H9 (cell line): ENCODE measurements around the gene BCAT1. TPM values are rescaled to one million over a fixed set of nuclear protein-coding genes. Genes with fewer than 3 reads are reported as not detected.

ENCODE experiments used
- DNase-seq: peaks from one replicate; pipeline ENCODE4 v3.0.0-alpha.2; 2017
- H2AFZ ChIP-seq: one replicate; pipeline ENCODE4 v1.6.1; 2013; ENCODE audit warnings: mild to moderate bottlenecking, low read length, control low read depth, moderate library complexity
- H2AK5ac ChIP-seq: 2 replicates; pipeline ENCODE4 v1.6.1; 2013; ENCODE audit warnings: low read length, control low read depth, mixed read lengths; ENCODE audit not compliant: insufficient read length
- H2BK120ac ChIP-seq: one replicate; pipeline ENCODE4 v1.6.1; 2013; ENCODE audit warnings: low read depth, mild to moderate bottlenecking, low read length, control low read depth, inconsistent platforms; ENCODE audit not compliant: poor library complexity, severe bottlenecking
- H2BK12ac ChIP-seq: 2 replicates; pipeline ENCODE4 v1.6.1; 2013; ENCODE audit warnings: low read length, control low read depth, mixed read lengths, low read depth; ENCODE audit not compliant: insufficient read length
- H2BK15ac ChIP-seq: 2 replicates; pipeline ENCODE4 v1.6.1; 2013; ENCODE audit warnings: low read depth, low read length, control low read depth
- H2BK20ac ChIP-seq: one replicate; pipeline ENCODE4 v1.6.1; 2013; ENCODE audit warnings: low read depth, mild to moderate bottlenecking, low read length, control low read depth, inconsistent platforms; ENCODE audit not compliant: poor library complexity, severe bottlenecking
- H2BK5ac ChIP-seq: 2 replicates; pipeline ENCODE4 v1.6.1; 2013; ENCODE audit warnings: low read length, control low read depth, mixed read lengths; ENCODE audit not compliant: insufficient read length
- H3K14ac ChIP-seq: 2 replicates; pipeline ENCODE4 v1.6.1; 2013; ENCODE audit warnings: low read length, control low read depth; ENCODE audit not compliant: insufficient read depth
- H3K18ac ChIP-seq: 2 replicates; pipeline ENCODE4 v1.6.1; 2013; ENCODE audit warnings: low read depth, mild to moderate bottlenecking, mixed read lengths, low read length, control low read depth; ENCODE audit not compliant: insufficient read length
- H3K23ac ChIP-seq: 2 replicates; pipeline ENCODE4 v1.6.1; 2013; ENCODE audit warnings: low read length, control low read depth, mixed read lengths, low read depth; ENCODE audit not compliant: insufficient read length
- H3K23me2 ChIP-seq: 2 replicates; pipeline ENCODE4 v1.6.1; 2013; ENCODE audit warnings: low read depth, mild to moderate bottlenecking, mixed read lengths, low read length, control low read depth; ENCODE audit not compliant: insufficient read length, poor library complexity, severe bottlenecking
- H3K27ac ChIP-seq: 2 replicates; pipeline ENCODE4 v1.5.1; 2013; ENCODE audit warnings: low read length, control low read depth, mixed read lengths, low read depth; ENCODE audit not compliant: insufficient read length
- H3K27me3 ChIP-seq: 2 replicates; pipeline ENCODE4 v1.6.1; 2013; ENCODE audit warnings: low read length, control low read depth, inconsistent platforms; ENCODE audit not compliant: insufficient read depth
- H3K4ac ChIP-seq: 2 replicates; pipeline ENCODE4 v1.6.1; 2013; ENCODE audit warnings: low read depth, mild to moderate bottlenecking, control low read depth, inconsistent platforms, low read length, moderate library complexity
- H3K4me1 ChIP-seq: 2 replicates; pipeline ENCODE4 v1.6.1; 2013; ENCODE audit warnings: low read length, control low read depth, inconsistent platforms; ENCODE audit not compliant: insufficient read depth
- H3K4me2 ChIP-seq: 2 replicates; pipeline ENCODE4 v1.6.1; 2013; ENCODE audit warnings: low read length, control low read depth, mixed read lengths; ENCODE audit not compliant: insufficient read length, insufficient read depth
- H3K56ac ChIP-seq: 2 replicates; pipeline ENCODE4 v1.6.1; 2013; ENCODE audit warnings: low read depth, mild to moderate bottlenecking, mixed read lengths, low read length, control low read depth; ENCODE audit not compliant: insufficient read length
- H3K79me1 ChIP-seq: 2 replicates; pipeline ENCODE4 v1.6.1; 2013; ENCODE audit warnings: low read depth, mild to moderate bottlenecking, moderate library complexity, low read length, control low read depth, inconsistent platforms; ENCODE audit not compliant: insufficient read depth, poor library complexity, severe bottlenecking
- H3K79me2 ChIP-seq: 2 replicates; pipeline ENCODE4 v1.6.1; 2013; ENCODE audit warnings: low read length, control low read depth, inconsistent platforms; ENCODE audit not compliant: insufficient read depth
- H3K9ac ChIP-seq: 2 replicates; pipeline ENCODE4 v1.6.1; 2013; ENCODE audit warnings: low read length, control low read depth, mixed read lengths; ENCODE audit not compliant: insufficient read length; ENCODE audit errors: extremely low read depth
- H3K9me3 ChIP-seq: one replicate; pipeline ENCODE4 v1.6.1; 2013; ENCODE audit warnings: low read depth, low read length, inconsistent platforms; ENCODE audit not compliant: control insufficient read depth
- H3T11ph ChIP-seq: one replicate; pipeline ENCODE4 v1.6.1; 2013; ENCODE audit warnings: mild to moderate bottlenecking, low read length, control low read depth, inconsistent platforms
- H4K20me1 ChIP-seq: one replicate; pipeline ENCODE4 v1.6.1; 2013; ENCODE audit not compliant: control insufficient read depth, insufficient read length, insufficient read depth
- H4K5ac ChIP-seq: 2 replicates; pipeline ENCODE4 v1.6.1; 2013; ENCODE audit warnings: low read depth, mild to moderate bottlenecking, mixed read lengths, low read length, control low read depth; ENCODE audit not compliant: insufficient read length
- H4K8ac ChIP-seq: replicated peaks from 2 replicates; pipeline ENCODE4 v1.6.1; 2013; ENCODE audit warnings: low read length, control low read depth, mixed read lengths, low read depth; ENCODE audit not compliant: insufficient read length
- H4K91ac ChIP-seq: 2 replicates; pipeline ENCODE4 v1.6.1; 2013; ENCODE audit warnings: low read depth, mild to moderate bottlenecking, moderate library complexity, mixed read lengths, low read length, control low read depth; ENCODE audit not compliant: insufficient read length
- H3K27ac Mint-ChIP-seq, 3 experiments: 2 replicates in 2 of 3; 3 replicates in 1 of 3; pipeline ENCODE4 v1.8.0; 2020 to 2021; ENCODE audit warnings: mixed read lengths in 3 of 3, mild to moderate bottlenecking in 1 of 3, moderate library complexity in 1 of 3
- H3K27me3 Mint-ChIP-seq: 2 replicates; pipeline ENCODE4 v1.8.0; 2021; ENCODE audit warnings: low read depth, mild to moderate bottlenecking, moderate library complexity, mixed read lengths
- H3K36me3 Mint-ChIP-seq, 3 experiments: 2 replicates in 2 of 3; 3 replicates in 1 of 3; pipeline ENCODE4 v1.8.0; 2020 to 2021; ENCODE audit warnings: low read depth in 3 of 3, mixed read lengths in 3 of 3; ENCODE audit not compliant: insufficient read depth in 1 of 3
- H3K4me1 Mint-ChIP-seq, 2 experiments: 2 replicates each; pipeline ENCODE4 v1.8.0; 2020; ENCODE audit warnings: mixed read lengths in 2 of 2
- H3K4me3 Mint-ChIP-seq, 2 experiments: 2 replicates in 1 of 2; 3 replicates in 1 of 2; pipeline ENCODE4 v1.8.0; 2020 to 2021; ENCODE audit warnings: mild to moderate bottlenecking in 2 of 2, mixed read lengths in 2 of 2, moderate library complexity in 1 of 2
- H3K9me3 Mint-ChIP-seq, 2 experiments: 2 replicates in 1 of 2; 3 replicates in 1 of 2; pipeline ENCODE4 v1.8.0; 2020; ENCODE audit warnings: mild to moderate bottlenecking in 2 of 2, mixed read lengths in 2 of 2, moderate library complexity in 1 of 2
- CTCF ChIP-seq: fragments of 200-600 bp; sonication (generic); conservative IDR thresholded peaks from 3 replicates; pipeline ENCODE4 v1.8.0; 2021; ENCODE audit warnings: antibody characterized with exemption, mild to moderate bottlenecking
- WGBS: extraction: QIAGEN DNeasy Blood & Tissue Kit; methylation state at CpG from one replicate; pipeline ENCODE4 v1.1.7; 2013; ENCODE audit warnings: missing lambda C conversion rate, low lambda C conversion rate, mixed read lengths; ENCODE audit not compliant: insufficient read length; ENCODE audit errors: extremely low coverage; 5-methylcytosine and 5-hydroxymethylcytosine counted together
- total RNA-seq: library from RNA; stranded (reverse); gene quantifications from 2 replicates; pipeline ENCODE4 v1.2.1, GENCODE V29; 2021

The BCAT1 gene
- total RNA-seq, 1 experiment from 2014 or later: 244 TPM

DNA sequence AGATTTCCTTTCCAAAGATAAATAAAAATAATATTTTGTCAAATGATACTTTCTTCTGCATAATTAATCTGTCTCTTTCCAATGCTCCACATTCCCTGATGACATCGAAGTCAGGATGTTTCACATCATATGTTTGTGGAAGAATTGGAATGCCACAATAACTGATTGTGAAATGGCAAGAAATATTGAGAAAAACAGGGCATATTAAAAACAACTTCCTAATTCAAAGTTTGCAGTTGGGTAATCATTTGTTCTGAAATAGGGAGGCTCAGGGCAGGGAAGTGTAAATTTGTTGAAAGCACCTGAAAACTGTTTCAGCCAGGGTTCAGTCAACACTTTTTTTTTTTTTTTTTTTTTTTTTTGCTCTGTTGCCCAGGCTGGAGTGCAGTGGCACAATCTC is 50.7 kb downstream of the BCAT1 start:
- no peaks in the 10 kb centered on the region for H3K4me1 ChIP-seq
- H2BK15ac ChIP-seq: no peak overlapping the region
- no peak overlapping the region for H2AK5ac ChIP-seq
- Mint-ChIP-seq H3K4me3 (no peak overlapping the region), H3K36me3 (peaks cover 21 to 44% (median 42%) of the 10 kb centered on the region in 3 experiments; a peak in 6 of 7 replicates), H3K27me3 (no peaks in the 10 kb centered on the region), H3K27ac (no peak overlapping the region; a peak in 1 of 7 replicates), H3K9me3 (no peaks in the 10 kb centered on the region), H3K4me1 (peaks cover 16 to 17% of the 10 kb centered on the region in 2 experiments)
- no peak overlapping the region for H3K56ac ChIP-seq
- no peak overlapping the region for H3K18ac ChIP-seq
- H2AFZ ChIP-seq: no peak overlapping the region
- H3T11ph ChIP-seq: no peak overlapping the region
- H4K91ac ChIP-seq: no peak overlapping the region
- H3K27ac ChIP-seq: no peak overlapping the region
- no peak overlapping the region for H2BK120ac ChIP-seq
- WGBS: no CpG with 5 or more reads among the region's 1 CpG
- no peak overlapping the region for H3K23ac ChIP-seq
- H2BK12ac ChIP-seq: no peak overlapping the region
- no peaks in the 10 kb centered on the region for H3K9me3 ChIP-seq
- H3K23me2 ChIP-seq: peaks cover 10% of the 10 kb centered on the region
- H4K20me1 ChIP-seq: no peaks in the 10 kb centered on the region
- H4K5ac ChIP-seq: no peak overlapping the region
- H3K4ac ChIP-seq: no peak overlapping the region
- H3K79me1 ChIP-seq: peaks cover 5% of the 10 kb centered on the region
- no peaks in the 10 kb centered on the region for H3K27me3 ChIP-seq
- no peak overlapping the region for H3K14ac ChIP-seq
- H4K8ac ChIP-seq: no peak overlapping the region
- peaks cover 2% of the 10 kb centered on the region; the same call in 1 of the 2 replicates for H3K79me2 ChIP-seq
- TF ChIP-seq CTCF: no peak
- H2BK5ac ChIP-seq: no peak overlapping the region
- no peak overlapping the region for H3K4me2 ChIP-seq
- no peak overlapping the region for H2BK20ac ChIP-seq
- DNase-seq: no peak
- H3K9ac ChIP-seq: no peak overlapping the region
